ENCODE results near the gene FRG2. TPM values are rescaled to one million over a fixed set of nuclear protein-coding genes. Genes with fewer than 3 reads are reported as not detected.

FRG2 gene
- total RNA-seq, 1 donor = not detected

GRCh38 chr4:190019023-190019858 is 7.8 kb downstream of the FRG2 start:
- peak; percentile 72 for DNase-seq (ENCODE audit: insufficient read length, low spot score, missing footprints)
- Histone ChIP-seq H3K79me2 (ENCODE audit: insufficient read depth, low read length) (no peaks in the 10 kb centered on the region), H3K27me3 (ENCODE audit: insufficient read depth, low read length) (peaks cover 71% of the 10 kb centered on the region), H2AFZ (ENCODE audit: low read length) (no peak overlapping the region), H3K4me3 (ENCODE audit: insufficient read depth, low read length) (no peak overlapping the region), H3K27ac (ENCODE audit: low read depth, low read length) (no peak overlapping the region), H3K4me2 (ENCODE audit: insufficient read depth, low read length) (no peak overlapping the region), H3K9me3 (ENCODE audit: low read depth, low read length) (no peaks in the 10 kb centered on the region), H3K36me3 (ENCODE audit: insufficient read depth, low read length) (no peaks in the 10 kb centered on the region), H3K4me1 (ENCODE audit: insufficient read depth, low read length) (no peaks in the 10 kb centered on the region), H4K20me1 (ENCODE audit: insufficient read depth, low read length) (no peaks in the 10 kb centered on the region)
- TF ChIP-seq CTCF (IDR thresholded peaks at IDR 0.05; ENCODE audit: extremely low read depth, low read depth, low read length) = no peak

- Histone ChIP-seq H2AFZ (ENCODE audit: low read length) (no peak overlapping the region), H3K36me3 (ENCODE audit: insufficient read depth, low read length) (no peaks in the 10 kb centered on the region), H3K79me2 (ENCODE audit: insufficient read depth, low read length) (no peaks in the 10 kb centered on the region), H3K27ac (ENCODE audit: low read depth, low read length) (no peak overlapping the region), H3K4me3 (ENCODE audit: insufficient read depth, low read length) (no peak overlapping the region), H3K4me2 (ENCODE audit: insufficient read depth, low read length) (no peak overlapping the region), H4K20me1 (ENCODE audit: insufficient read depth, low read length) (no peaks in the 10 kb centered on the region), H3K27me3 (ENCODE audit: insufficient read depth, low read length) (peaks cover 74% of the 10 kb centered on the region), H3K4me1 (ENCODE audit: insufficient read depth, low read length) (no peaks in the 10 kb centered on the region), H3K9me3 (ENCODE audit: low read depth, low read length) (no peaks in the 10 kb centered on the region)
- no peak for TF ChIP-seq CTCF (IDR thresholded peaks at IDR 0.05; ENCODE audit: extremely low read depth, low read depth, low read length)
- DNase-seq (ENCODE audit: insufficient read length, low spot score, missing footprints) = peak; percentile 58
Measured at GRCh38 chr4:190018201-190018920, 8.7 kb downstream of the FRG2 start.

- Histone ChIP-seq H3K4me3 (ENCODE audit: insufficient read depth, low read length) (no peak overlapping the region), H3K27me3 (ENCODE audit: insufficient read depth, low read length) (peaks cover 70% of the 10 kb centered on the region), H2AFZ (ENCODE audit: low read length) (no peak overlapping the region), H3K36me3 (ENCODE audit: insufficient read depth, low read length) (no peaks in the 10 kb centered on the region), H4K20me1 (ENCODE audit: insufficient read depth, low read length) (no peaks in the 10 kb centered on the region), H3K27ac (ENCODE audit: low read depth, low read length) (no peak overlapping the region), H3K9me3 (ENCODE audit: low read depth, low read length) (no peaks in the 10 kb centered on the region), H3K79me2 (ENCODE audit: insufficient read depth, low read length) (no peaks in the 10 kb centered on the region), H3K4me1 (ENCODE audit: insufficient read depth, low read length) (no peaks in the 10 kb centered on the region), H3K4me2 (ENCODE audit: insufficient read depth, low read length) (no peak overlapping the region)
- no peak for TF ChIP-seq CTCF (IDR thresholded peaks at IDR 0.05; ENCODE audit: extremely low read depth, low read depth, low read length)
- peak; percentile 66 for DNase-seq (ENCODE audit: insufficient read length, low spot score, missing footprints)
Measured at GRCh38 chr4:190017357-190018200, 9.5 kb downstream of the FRG2 start.
